ENCODE measurements around the gene CST9L. TPM values are rescaled to one million over a fixed set of nuclear protein-coding genes. Genes with fewer than 3 reads are reported as not detected.

CST9L gene
- total and polyA plus RNA-seq, 2 donors (not counting 1 experiment from before 2014, with no cell fraction given) = not detected

GRCh38 chr20:23587631-23588030 lies 19.3 kb upstream of the CST9L start:
- H3K79me2 ChIP-seq (ENCODE audit: control insufficient read depth, insufficient read depth, low read length) = no peaks in the 10 kb centered on the region
- no peak overlapping the region for H3K4me2 ChIP-seq (ENCODE audit: extremely low read depth, insufficient read depth, low read length)

DNA sequence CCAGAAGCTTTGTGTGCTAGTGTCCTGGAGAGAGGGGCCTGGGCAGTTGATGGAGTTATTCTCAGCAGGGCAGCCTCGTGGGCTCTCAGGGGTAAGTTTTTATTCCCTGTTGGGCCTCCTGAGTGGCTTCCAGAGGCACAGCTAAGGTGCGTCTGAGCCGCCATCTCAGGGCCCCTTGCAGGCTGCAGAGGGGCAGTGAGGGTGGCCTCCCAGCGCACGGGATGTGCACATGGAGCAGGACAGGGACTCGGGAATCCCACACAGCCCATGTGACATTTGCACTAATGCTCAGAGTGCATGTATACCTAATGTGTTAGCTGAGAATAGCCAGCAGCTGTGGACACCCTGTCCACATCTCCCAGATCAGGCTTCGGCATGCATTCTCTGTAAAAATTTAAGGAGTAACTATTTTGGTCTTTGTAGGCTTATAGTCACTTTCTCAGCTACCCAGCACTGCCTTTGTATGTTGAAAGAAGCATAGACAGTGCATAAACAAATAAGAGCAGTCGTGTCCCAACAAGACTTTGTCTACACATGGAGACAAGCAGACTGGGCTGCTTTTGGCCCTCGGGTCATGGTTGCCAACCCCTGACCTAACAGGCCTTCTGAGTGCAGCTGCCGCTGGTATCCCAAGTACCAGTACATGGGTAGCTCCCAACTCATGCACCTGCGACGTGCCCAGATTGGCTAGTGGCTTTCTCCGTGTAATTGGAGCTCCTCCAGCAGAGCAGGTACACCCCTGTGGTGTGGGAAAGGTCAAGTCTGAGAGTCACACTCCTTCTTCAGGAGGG lies 18.6 kb upstream of the CST9L start:
- no peak overlapping the region for H3K9ac ChIP-seq (ENCODE audit: insufficient read depth, low read length)
- H3K36me3 ChIP-seq (ENCODE audit: control insufficient read depth, insufficient read depth, low read length) = no peaks in the 10 kb centered on the region
- H2AFZ ChIP-seq (ENCODE audit: low read length) = no peak overlapping the region
- no peaks in the 10 kb centered on the region for H3K79me2 ChIP-seq (ENCODE audit: control insufficient read depth, insufficient read depth, low read length)
- H3K27ac ChIP-seq (ENCODE audit: insufficient read depth, low read length) = no peak overlapping the region
- no peaks in the 10 kb centered on the region for H4K20me1 ChIP-seq (ENCODE audit: control insufficient read depth, extremely low read depth, insufficient read depth, low read length)
- TF ChIP-seq EZH2 (IDR thresholded peaks at IDR 0.05; ENCODE audit: low read length, missing control alignments) = no peak
- TF ChIP-seq, protein P1, sequence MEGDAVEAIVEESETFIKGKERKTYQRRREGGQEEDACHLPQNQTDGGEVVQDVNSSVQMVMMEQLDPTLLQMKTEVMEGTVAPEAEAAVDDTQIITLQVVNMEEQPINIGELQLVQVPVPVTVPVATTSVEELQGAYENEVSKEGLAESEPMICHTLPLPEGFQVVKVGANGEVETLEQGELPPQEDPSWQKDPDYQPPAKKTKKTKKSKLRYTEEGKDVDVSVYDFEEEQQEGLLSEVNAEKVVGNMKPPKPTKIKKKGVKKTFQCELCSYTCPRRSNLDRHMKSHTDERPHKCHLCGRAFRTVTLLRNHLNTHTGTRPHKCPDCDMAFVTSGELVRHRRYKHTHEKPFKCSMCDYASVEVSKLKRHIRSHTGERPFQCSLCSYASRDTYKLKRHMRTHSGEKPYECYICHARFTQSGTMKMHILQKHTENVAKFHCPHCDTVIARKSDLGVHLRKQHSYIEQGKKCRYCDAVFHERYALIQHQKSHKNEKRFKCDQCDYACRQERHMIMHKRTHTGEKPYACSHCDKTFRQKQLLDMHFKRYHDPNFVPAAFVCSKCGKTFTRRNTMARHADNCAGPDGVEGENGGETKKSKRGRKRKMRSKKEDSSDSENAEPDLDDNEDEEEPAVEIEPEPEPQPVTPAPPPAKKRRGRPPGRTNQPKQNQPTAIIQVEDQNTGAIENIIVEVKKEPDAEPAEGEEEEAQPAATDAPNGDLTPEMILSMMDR (conservative IDR thresholded peaks at IDR 0.05 in 1 of 2, IDR thresholded peaks at IDR 0.05 in 1 of 2; ENCODE audit: low read depth in 1 of 2, low read length in 2 of 2) = no peak
- H3K4me2 ChIP-seq (ENCODE audit: extremely low read depth, insufficient read depth, low read length) = no peak overlapping the region
- no peaks in the 10 kb centered on the region for H3K27me3 ChIP-seq (ENCODE audit: control insufficient read depth, insufficient read depth, low read length)
- no peak overlapping the region for H3K4me3 ChIP-seq (replicated peaks in 1 of 4; ENCODE audit: control extremely low read depth in 1 of 4, insufficient read depth in 1 of 4, low read depth in 3 of 4, low read length in 4 of 4)
- no peak for DNase-seq (ENCODE audit: low read depth in 2 of 2)
- H3K9me3 ChIP-seq (ENCODE audit: control insufficient read depth, insufficient read depth, low read depth, low read length) = no peaks in the 10 kb centered on the region
- no peaks in the 10 kb centered on the region for H3K4me1 ChIP-seq (ENCODE audit: control insufficient read depth, extremely low read depth, insufficient read depth, low read length)

More at GRCh38 chr20:23587631-23588030, 19.3 kb upstream of the CST9L start:
- Histone ChIP-seq H3K9me3 (ENCODE audit: control insufficient read depth, insufficient read depth, low read depth, low read length) (no peaks in the 10 kb centered on the region), H3K27me3 (ENCODE audit: control insufficient read depth, insufficient read depth, low read length) (no peaks in the 10 kb centered on the region), H3K9ac (ENCODE audit: insufficient read depth, low read length) (no peak overlapping the region), H3K27ac (ENCODE audit: insufficient read depth, low read length) (no peak overlapping the region), H3K4me3 (replicated peaks in 1 of 4; ENCODE audit: control extremely low read depth in 1 of 4, insufficient read depth in 1 of 4, low read depth in 3 of 4, low read length in 4 of 4) (no peak overlapping the region), H3K4me1 (ENCODE audit: control insufficient read depth, extremely low read depth, insufficient read depth, low read length) (no peaks in the 10 kb centered on the region), H4K20me1 (ENCODE audit: control insufficient read depth, extremely low read depth, insufficient read depth, low read length) (no peaks in the 10 kb centered on the region), H2AFZ (ENCODE audit: low read length) (no peak overlapping the region), H3K36me3 (ENCODE audit: control insufficient read depth, insufficient read depth, low read length) (no peaks in the 10 kb centered on the region)
- TF ChIP-seq EZH2 (IDR thresholded peaks at IDR 0.05; ENCODE audit: low read length, missing control alignments) = no peak
- TF ChIP-seq, protein P1 (conservative IDR thresholded peaks at IDR 0.05 in 1 of 2, IDR thresholded peaks at IDR 0.05 in 1 of 2; ENCODE audit: low read depth in 1 of 2, low read length in 2 of 2) = no peak
- no peak for DNase-seq (ENCODE audit: low read depth in 2 of 2)

DNA sequence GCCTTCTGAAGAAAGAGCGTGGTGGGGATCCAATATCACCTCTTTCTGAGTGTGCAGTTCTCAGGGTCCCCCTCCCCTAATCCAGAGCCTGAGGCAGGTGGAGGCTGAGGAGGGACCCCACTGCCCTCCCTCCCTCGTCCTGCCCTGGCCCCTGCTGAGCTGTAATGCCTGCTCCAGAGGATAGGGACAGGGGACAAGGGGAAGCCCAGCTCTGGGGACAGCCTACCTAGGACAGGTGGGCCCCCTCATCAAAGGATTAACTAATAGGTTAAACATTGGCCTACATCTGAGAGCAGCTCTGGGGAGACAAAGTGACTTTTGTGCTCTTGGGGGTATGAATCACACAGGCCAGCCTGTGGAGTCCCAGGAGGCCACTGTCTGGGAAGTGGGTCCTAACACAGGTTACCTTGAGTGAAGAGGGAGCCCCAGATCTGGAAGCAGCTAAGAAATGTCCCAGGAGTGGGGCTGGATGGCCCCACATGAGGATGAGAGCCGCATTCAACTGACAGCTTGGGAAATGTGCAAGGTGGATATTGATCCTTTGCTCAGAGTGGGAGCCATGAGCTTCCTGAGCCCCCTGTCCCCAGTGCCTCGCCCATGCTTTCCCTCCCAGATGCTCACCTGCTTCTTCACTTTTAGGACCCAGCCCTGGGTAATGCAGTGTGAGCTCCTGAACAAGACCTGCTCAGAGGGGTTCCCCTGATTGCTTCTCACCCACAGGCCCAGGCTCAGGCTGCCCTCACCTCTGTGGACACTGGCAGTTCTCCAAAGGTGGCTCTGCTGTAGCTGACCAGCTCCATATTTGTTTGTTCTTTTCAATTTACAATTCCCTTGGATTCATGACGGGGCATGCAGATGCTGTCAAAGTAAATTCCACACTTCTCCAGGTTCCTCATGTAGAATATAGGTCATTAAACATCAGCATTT lies 17.8 kb upstream of the CST9L start:
- H3K4me2 ChIP-seq (ENCODE audit: extremely low read depth, insufficient read depth, low read length) = no peak overlapping the region
- TF ChIP-seq, protein P1 (conservative IDR thresholded peaks at IDR 0.05 in 1 of 2, IDR thresholded peaks at IDR 0.05 in 1 of 2; ENCODE audit: low read depth in 1 of 2, low read length in 2 of 2) = no peak
- TF ChIP-seq EZH2 (IDR thresholded peaks at IDR 0.05; ENCODE audit: low read length, missing control alignments) = no peak

More for the DNA sequence above, 17.8 kb upstream of the CST9L start:
- Histone ChIP-seq H3K27ac (ENCODE audit: insufficient read depth, low read length) (no peak overlapping the region), H3K4me3 (replicated peaks in 1 of 4; ENCODE audit: control extremely low read depth in 1 of 4, insufficient read depth in 1 of 4, low read depth in 3 of 4, low read length in 4 of 4) (no peak overlapping the region), H2AFZ (ENCODE audit: low read length) (no peak overlapping the region), H3K9me3 (ENCODE audit: control insufficient read depth, insufficient read depth, low read depth, low read length) (no peaks in the 10 kb centered on the region), H3K4me1 (ENCODE audit: control insufficient read depth, extremely low read depth, insufficient read depth, low read length) (no peaks in the 10 kb centered on the region), H4K20me1 (ENCODE audit: control insufficient read depth, extremely low read depth, insufficient read depth, low read length) (no peaks in the 10 kb centered on the region), H3K36me3 (ENCODE audit: control insufficient read depth, insufficient read depth, low read length) (no peaks in the 10 kb centered on the region), H3K79me2 (ENCODE audit: control insufficient read depth, insufficient read depth, low read length) (no peaks in the 10 kb centered on the region), H3K27me3 (ENCODE audit: control insufficient read depth, insufficient read depth, low read length) (no peaks in the 10 kb centered on the region), H3K9ac (ENCODE audit: insufficient read depth, low read length) (no peak overlapping the region)
- DNase-seq (ENCODE audit: low read depth in 2 of 2) = no peak
